ENCODE data around the gene HIBCH.

HIBCH gene

GRCh38 chr2:190217616-190218015 is 102.0 kb downstream of the HIBCH start:
- H2BK5ac ChIP-seq (ENCODE audit: low read length): no peak overlapping the region
- peak; percentile 68 for DNase-seq (ENCODE audit: low spot score)
- peak overlapping the region; percentile 88 for H3K27ac ChIP-seq (replicated peaks; ENCODE audit: low read length)
- no peak overlapping the region for H3K23ac ChIP-seq (ENCODE audit: low read depth, low read length, poor library complexity)
- H3K14ac ChIP-seq (ENCODE audit: low read length): no peak overlapping the region
- no peak overlapping the region for H2BK15ac ChIP-seq (ENCODE audit: low read length)
- H3K4me1 ChIP-seq (ENCODE audit: control insufficient read depth in 2 of 2, insufficient read depth in 1 of 2, low read depth in 1 of 2, low read length in 2 of 2): peaks cover 3 to 38% of the 10 kb centered on the region in 2 donors
- H3K9me3 ChIP-seq (replicated peaks in 1 of 2; ENCODE audit: control insufficient read depth in 2 of 2, insufficient read depth in 1 of 2, low read depth in 1 of 2, low read length in 2 of 2): no peaks in the 10 kb centered on the region
- H3K27me3 ChIP-seq (ENCODE audit: control insufficient read depth in 3 of 3, insufficient read depth in 3 of 3, low read depth in 1 of 3, low read length in 3 of 3): no peaks in the 10 kb centered on the region
- H4K91ac ChIP-seq (ENCODE audit: low read depth, low read length, poor library complexity): no peak overlapping the region
- no peak overlapping the region for H2BK120ac ChIP-seq (ENCODE audit: low read depth, low read length)
- H2BK12ac ChIP-seq (ENCODE audit: low read length): no peak overlapping the region
- no peak overlapping the region for H2AFZ ChIP-seq (ENCODE audit: low read length)
- H3K4ac ChIP-seq (ENCODE audit: low read length): no peak overlapping the region
- H4K8ac ChIP-seq (ENCODE audit: low read depth, low read length): no peak overlapping the region
- no peaks in the 10 kb centered on the region for H3K79me1 ChIP-seq (ENCODE audit: low read depth, low read length)
- H3K4me3 ChIP-seq (ENCODE audit: low read length in 2 of 2): no peak overlapping the region
- no peak overlapping the region for H3K18ac ChIP-seq (ENCODE audit: low read length)
- WGBS, 2 donors (ENCODE audit: extremely low coverage in 2 of 2, insufficient read length in 2 of 2, insufficient replicate concordance in 1 of 2): no CpG with 5 or more reads among the region's 7 CpGs
- no peak overlapping the region for H3K9ac ChIP-seq (ENCODE audit: low read depth, low read length, poor library complexity)
- H2AK5ac ChIP-seq (ENCODE audit: low read depth, low read length): no peak overlapping the region
- peaks cover 0 to 21% of the 10 kb centered on the region in 2 donors for H3K36me3 ChIP-seq (replicated peaks in 1 of 2; ENCODE audit: control insufficient read depth in 2 of 2, insufficient read depth in 2 of 2, low read length in 2 of 2)
- no peak overlapping the region for H3K4me2 ChIP-seq (ENCODE audit: insufficient read depth, low read length, poor library complexity, severe bottlenecking)

- H4K8ac ChIP-seq (ENCODE audit: low read depth, low read length): no peak overlapping the region
- peak overlapping the region; percentile 88 for H3K27ac ChIP-seq (replicated peaks; ENCODE audit: low read length)
- H3K79me1 ChIP-seq (ENCODE audit: low read depth, low read length): no peaks in the 10 kb centered on the region
- no peaks in the 10 kb centered on the region for H3K9me3 ChIP-seq (replicated peaks in 1 of 2; ENCODE audit: control insufficient read depth in 2 of 2, insufficient read depth in 1 of 2, low read depth in 1 of 2, low read length in 2 of 2)
- H3K4me1 ChIP-seq (ENCODE audit: control insufficient read depth in 2 of 2, insufficient read depth in 1 of 2, low read depth in 1 of 2, low read length in 2 of 2): peaks cover 3 to 38% of the 10 kb centered on the region in 2 donors
- H2AK5ac ChIP-seq (ENCODE audit: low read depth, low read length): peak overlapping the region; percentile 61
- H2BK5ac ChIP-seq (ENCODE audit: low read length): no peak overlapping the region
- H2AFZ ChIP-seq (ENCODE audit: low read length): no peak overlapping the region
- H4K91ac ChIP-seq (ENCODE audit: low read depth, low read length, poor library complexity): no peak overlapping the region
- no peak overlapping the region for H3K14ac ChIP-seq (ENCODE audit: low read length)
- no peak overlapping the region for H3K23ac ChIP-seq (ENCODE audit: low read depth, low read length, poor library complexity)
- H3K9ac ChIP-seq (ENCODE audit: low read depth, low read length, poor library complexity): no peak overlapping the region
- WGBS, 2 donors (ENCODE audit: extremely low coverage in 2 of 2, insufficient read length in 2 of 2, insufficient replicate concordance in 1 of 2): no CpG with 5 or more reads among the region's 3 CpGs
- no peak overlapping the region for H2BK120ac ChIP-seq (ENCODE audit: low read depth, low read length)
- no peaks in the 10 kb centered on the region for H3K27me3 ChIP-seq (ENCODE audit: control insufficient read depth in 3 of 3, insufficient read depth in 3 of 3, low read depth in 1 of 3, low read length in 3 of 3)
- no peak overlapping the region for H2BK12ac ChIP-seq (ENCODE audit: low read length)
- DNase-seq (ENCODE audit: low spot score): peak; percentile 37
- H3K18ac ChIP-seq (ENCODE audit: low read length): peak overlapping the region; percentile 91
- no peak overlapping the region for H3K4ac ChIP-seq (ENCODE audit: low read length)
- H2BK15ac ChIP-seq (ENCODE audit: low read length): no peak overlapping the region
- no peak overlapping the region for H3K4me3 ChIP-seq (ENCODE audit: low read length in 2 of 2)
- H3K4me2 ChIP-seq (ENCODE audit: insufficient read depth, low read length, poor library complexity, severe bottlenecking): no peak overlapping the region
- peaks cover under 1 to 27% of the 10 kb centered on the region in 2 donors for H3K36me3 ChIP-seq (replicated peaks in 1 of 2; ENCODE audit: control insufficient read depth in 2 of 2, insufficient read depth in 2 of 2, low read length in 2 of 2)
Observed at GRCh38 chr2:190216829-190217228, 102.8 kb downstream of the HIBCH start.

- H3K18ac ChIP-seq (ENCODE audit: low read length): peak overlapping the region; percentile 27
- H3K27ac ChIP-seq (replicated peaks; ENCODE audit: low read length): peak overlapping the region; percentile 88
- H2AFZ ChIP-seq (ENCODE audit: low read length): no peak overlapping the region
- H3K4ac ChIP-seq (ENCODE audit: low read length): no peak overlapping the region
- H3K14ac ChIP-seq (ENCODE audit: low read length): no peak overlapping the region
- H3K9ac ChIP-seq (ENCODE audit: low read depth, low read length, poor library complexity): no peak overlapping the region
- no CpG with 5 or more reads among the region's 3 CpGs for WGBS, 2 donors (ENCODE audit: extremely low coverage in 2 of 2, insufficient read length in 2 of 2, insufficient replicate concordance in 1 of 2)
- H3K4me2 ChIP-seq (ENCODE audit: insufficient read depth, low read length, poor library complexity, severe bottlenecking): no peak overlapping the region
- no peaks in the 10 kb centered on the region for H3K9me3 ChIP-seq (replicated peaks in 1 of 2; ENCODE audit: control insufficient read depth in 2 of 2, insufficient read depth in 1 of 2, low read depth in 1 of 2, low read length in 2 of 2)
- H2BK15ac ChIP-seq (ENCODE audit: low read length): no peak overlapping the region
- no peaks in the 10 kb centered on the region for H3K79me1 ChIP-seq (ENCODE audit: low read depth, low read length)
- H3K23ac ChIP-seq (ENCODE audit: low read depth, low read length, poor library complexity): no peak overlapping the region
- no peak overlapping the region for H4K8ac ChIP-seq (ENCODE audit: low read depth, low read length)
- H2BK120ac ChIP-seq (ENCODE audit: low read depth, low read length): no peak overlapping the region
- H2BK12ac ChIP-seq (ENCODE audit: low read length): no peak overlapping the region
- H2BK5ac ChIP-seq (ENCODE audit: low read length): no peak overlapping the region
- H3K4me3 ChIP-seq (ENCODE audit: low read length in 2 of 2): no peak overlapping the region
- H3K27me3 ChIP-seq (ENCODE audit: control insufficient read depth in 3 of 3, insufficient read depth in 3 of 3, low read depth in 1 of 3, low read length in 3 of 3): no peaks in the 10 kb centered on the region
- no peak overlapping the region for H2AK5ac ChIP-seq (ENCODE audit: low read depth, low read length)
- DNase-seq (ENCODE audit: low spot score): peak; percentile 20
- H3K4me1 ChIP-seq (ENCODE audit: control insufficient read depth in 2 of 2, insufficient read depth in 1 of 2, low read depth in 1 of 2, low read length in 2 of 2): peaks cover 3 to 38% of the 10 kb centered on the region in 2 donors
- H3K36me3 ChIP-seq (replicated peaks in 1 of 2; ENCODE audit: control insufficient read depth in 2 of 2, insufficient read depth in 2 of 2, low read length in 2 of 2): peaks cover 1 to 29% of the 10 kb centered on the region in 2 donors
- no peak overlapping the region for H4K91ac ChIP-seq (ENCODE audit: low read depth, low read length, poor library complexity)
Observed at GRCh38 chr2:190215620-190216019, 104.0 kb downstream of the HIBCH start.

GRCh38 chr2:190214426-190215194 is 105.0 kb downstream of the HIBCH start:
- Histone ChIP-seq H2BK12ac (ENCODE audit: low read length) (no peak overlapping the region), H2AK5ac (ENCODE audit: low read depth, low read length) (no peak overlapping the region), H3K4me1 (ENCODE audit: control insufficient read depth in 2 of 2, insufficient read depth in 1 of 2, low read depth in 1 of 2, low read length in 2 of 2) (peaks cover 3 to 37% of the 10 kb centered on the region in 2 donors), H3K18ac (ENCODE audit: low read length) (peak overlapping the region; percentile 42), H3K4ac (ENCODE audit: low read length) (no peak overlapping the region), H3K23ac (ENCODE audit: low read depth, low read length, poor library complexity) (no peak overlapping the region), H2AFZ (ENCODE audit: low read length) (no peak overlapping the region), H3K14ac (ENCODE audit: low read length) (no peak overlapping the region), H3K9ac (ENCODE audit: low read depth, low read length, poor library complexity) (no peak overlapping the region), H4K91ac (ENCODE audit: low read depth, low read length, poor library complexity) (no peak overlapping the region), H3K9me3 (replicated peaks in 1 of 2; ENCODE audit: control insufficient read depth in 2 of 2, insufficient read depth in 1 of 2, low read depth in 1 of 2, low read length in 2 of 2) (no peaks in the 10 kb centered on the region), H3K4me3 (ENCODE audit: low read length in 2 of 2) (no peak overlapping the region), H3K79me1 (ENCODE audit: low read depth, low read length) (no peaks in the 10 kb centered on the region), H2BK15ac (ENCODE audit: low read length) (no peak overlapping the region), H4K8ac (ENCODE audit: low read depth, low read length) (no peak overlapping the region), H3K27ac (replicated peaks; ENCODE audit: low read length) (peak overlapping the region; percentile 83), H3K36me3 (replicated peaks in 1 of 2; ENCODE audit: control insufficient read depth in 2 of 2, insufficient read depth in 2 of 2, low read length in 2 of 2) (peaks cover 3 to 22% of the 10 kb centered on the region in 2 donors), H3K27me3 (ENCODE audit: control insufficient read depth in 3 of 3, insufficient read depth in 3 of 3, low read depth in 1 of 3, low read length in 3 of 3) (no peaks in the 10 kb centered on the region), H2BK120ac (ENCODE audit: low read depth, low read length) (no peak overlapping the region), H3K4me2 (ENCODE audit: insufficient read depth, low read length, poor library complexity, severe bottlenecking) (no peak overlapping the region), H2BK5ac (ENCODE audit: low read length) (no peak overlapping the region)
- WGBS, 2 donors (ENCODE audit: extremely low coverage in 2 of 2, insufficient read length in 2 of 2, insufficient replicate concordance in 1 of 2): no CpG with 5 or more reads among the region's 7 CpGs
- DNase-seq (ENCODE audit: low spot score): no peak

Data from neuronal stem cell (in vitro differentiated cells).